HepG2 (cell line): ENCODE data around the gene GPHN. TPM values are rescaled to one million over a fixed set of nuclear protein-coding genes. Genes with fewer than 3 reads are reported as not detected.
A peak's percentile ranks its signal among the peaks of the same experiment; 100 is the strongest.

Experiments used
- KMT2B ChIP-seq: IDR thresholded peaks from 2 replicates; pipeline ENCODE4 v1.6.1; 2016; ENCODE audit warnings: missing genetic modification reagents, missing compliant biosample characterization
- NPAS2 ChIP-seq: sonication (generic); formaldehyde crosslinking; IDR thresholded peaks from 2 replicates; pipeline ENCODE4 v1.8.0; 2022; ENCODE audit warnings: mild to moderate bottlenecking, missing genetic modification reagents, borderline replicate concordance
- SRY ChIP-seq: sonication (generic); formaldehyde crosslinking; IDR thresholded peaks from 2 replicates; pipeline ENCODE4 v1.8.0; 2022; ENCODE audit warnings: mild to moderate bottlenecking, missing genetic modification reagents
- SUZ12 ChIP-seq: fragments of 150-350 bp; IDR thresholded peaks from 2 replicates; pipeline ENCODE4 v1.6.1; 2014; ENCODE audit warnings: low read depth, low read length
- TOE1 ChIP-seq: sonication (generic); formaldehyde crosslinking; IDR thresholded peaks from 2 replicates; pipeline ENCODE4 v1.4.0; 2020; ENCODE audit warnings: mild to moderate bottlenecking, missing genetic modification reagents
- TSC22D2 ChIP-seq: sonication (generic); formaldehyde crosslinking; IDR thresholded peaks from 2 replicates; pipeline ENCODE4 v1.5.1; 2020; ENCODE audit warnings: missing genetic modification reagents, mild to moderate bottlenecking, borderline replicate concordance
- ZBTB7B ChIP-seq: sonication (generic); formaldehyde crosslinking; IDR thresholded peaks from 2 replicates; pipeline ENCODE4 v1.4.0; 2020; ENCODE audit warnings: missing genetic modification reagents
- ZKSCAN5 ChIP-seq: sonication (generic); formaldehyde crosslinking; IDR thresholded peaks from 2 replicates; pipeline ENCODE4 v1.5.1; 2020; ENCODE audit warnings: mild to moderate bottlenecking, missing genetic modification reagents
- ZNF12 ChIP-seq: sonication (generic); formaldehyde crosslinking; IDR thresholded peaks from 2 replicates; pipeline ENCODE4 v1.5.0; 2020; ENCODE audit warnings: missing genetic modification reagents
- ZNF17 ChIP-seq: sonication (generic); formaldehyde crosslinking; IDR thresholded peaks from 2 replicates; pipeline ENCODE4 v1.5.0; 2020; ENCODE audit warnings: mild to moderate bottlenecking, missing genetic modification reagents
- ZNF205 ChIP-seq: IDR thresholded peaks from 2 replicates; pipeline ENCODE4 v1.6.1; 2018; ENCODE audit warnings: missing biosample characterization, missing genetic modification reagents
- ZNF556 ChIP-seq: sonication (generic); formaldehyde crosslinking; IDR thresholded peaks from 2 replicates; pipeline ENCODE4 v1.4.0; 2020; ENCODE audit warnings: mild to moderate bottlenecking, missing genetic modification reagents, borderline replicate concordance
- ZNF577 ChIP-seq: sonication (generic); formaldehyde crosslinking; IDR thresholded peaks from 2 replicates; pipeline ENCODE4 v1.4.0; 2020; ENCODE audit warnings: mild to moderate bottlenecking, low read depth, missing genetic modification reagents, borderline replicate concordance
- ZNF605 ChIP-seq: sonication (generic); formaldehyde crosslinking; IDR thresholded peaks from 2 replicates; pipeline ENCODE4 v1.8.0; 2022; ENCODE audit warnings: mild to moderate bottlenecking, missing genetic modification reagents
- ZNF724P ChIP-seq: sonication (generic); formaldehyde crosslinking; IDR thresholded peaks from 2 replicates; pipeline ENCODE4 v1.8.0; 2022; ENCODE audit warnings: missing genetic modification reagents, borderline replicate concordance
- ZNF83 ChIP-seq: sonication (generic); formaldehyde crosslinking; IDR thresholded peaks from 2 replicates; pipeline ENCODE4 v1.4.0; 2020; ENCODE audit warnings: missing genetic modification reagents, mild to moderate bottlenecking, borderline replicate concordance
- polyA plus RNA-seq, 8 experiments: library from polyadenylated mRNA; depleted of rRNA in 3 of 8; stranded (reverse) in 7 of 8; unstranded in 1 of 8; fragments of >200 nt; fragmentation: Illumina TruSeq in 4 of 8; extraction: Trizol in 4 of 8; gene quantifications; 2 replicates each; pipeline versions ENCODE4 v1.2.1 to v1.2.3, GENCODE V29; 2011 to 2016; ENCODE audit warnings: low read depth in 4 of 8, missing spikeins in 1 of 8, mixed read lengths in 1 of 8; ENCODE audit not compliant: insufficient read depth in 1 of 8
- total RNA-seq, 5 experiments: library from RNA; depleted of rRNA; stranded (reverse); fragments of >200 nt; fragmentation: Illumina TruSeq; extraction: Trizol; gene quantifications; 2 replicates each; pipeline ENCODE4 v1.2.3, GENCODE V29; 2016; ENCODE audit warnings: low read depth in 1 of 5
- TF ChIP-seq, protein P1 (sequence below): sonication (generic); formaldehyde crosslinking; IDR thresholded peaks from 2 replicates; pipeline ENCODE4 v1.5.0; 2020; ENCODE audit warnings: missing genetic modification reagents, mild to moderate bottlenecking, borderline replicate concordance
- TF ChIP-seq, protein P2 (sequence below): sonication (generic); formaldehyde crosslinking; IDR thresholded peaks from 2 replicates; pipeline ENCODE4 v1.4.0; 2020; ENCODE audit warnings: mild to moderate bottlenecking, missing genetic modification reagents

The GPHN gene
- total and polyA plus RNA-seq, 2 of the 13 experiments (the other 11 are each of a cell fraction or from before 2014, with no cell fraction given) = 12.7 to 19.2 TPM

DNA sequence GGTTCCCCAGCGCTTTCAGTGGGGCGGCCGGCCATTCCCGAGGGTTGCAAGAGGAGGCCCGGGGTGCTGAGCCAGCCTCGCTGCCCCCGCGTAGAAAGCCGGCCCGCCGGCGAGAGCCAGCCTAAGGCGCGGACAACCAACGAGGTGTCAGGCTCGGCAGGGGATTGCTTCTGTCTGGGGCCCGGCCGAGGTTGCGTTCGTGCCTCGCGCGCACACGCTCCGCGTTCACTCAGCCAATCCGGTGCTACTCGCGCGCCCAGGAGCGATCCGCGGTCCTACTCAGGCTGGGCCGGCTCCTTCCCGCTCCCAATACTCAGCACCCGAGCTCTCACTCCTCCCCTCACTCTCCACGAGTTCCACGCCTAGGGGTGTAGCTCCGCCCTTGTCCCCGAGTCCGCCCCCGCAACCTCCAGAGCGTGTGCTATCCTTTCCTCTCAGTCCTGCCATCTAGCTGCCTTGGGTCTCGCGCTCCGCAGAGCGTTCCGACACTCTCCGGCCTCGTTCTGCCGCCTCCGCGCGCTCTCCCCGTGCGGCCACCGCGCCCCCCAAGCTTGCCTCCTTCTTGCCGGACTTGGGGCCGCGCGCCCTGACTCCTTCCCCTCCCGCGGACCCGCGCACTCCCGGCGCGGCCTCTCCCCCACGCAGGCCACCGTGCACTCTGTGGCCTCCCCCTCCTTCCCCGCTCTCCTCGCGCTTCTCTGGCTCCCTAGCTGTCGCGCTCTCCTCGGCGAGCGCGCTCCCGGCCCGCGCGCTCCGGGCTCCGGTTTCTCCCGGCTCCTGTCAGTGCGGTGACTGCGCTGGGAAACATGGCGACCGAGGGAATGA, at the start of gene GPHN (continued):
- TF ChIP-seq, protein P1, sequence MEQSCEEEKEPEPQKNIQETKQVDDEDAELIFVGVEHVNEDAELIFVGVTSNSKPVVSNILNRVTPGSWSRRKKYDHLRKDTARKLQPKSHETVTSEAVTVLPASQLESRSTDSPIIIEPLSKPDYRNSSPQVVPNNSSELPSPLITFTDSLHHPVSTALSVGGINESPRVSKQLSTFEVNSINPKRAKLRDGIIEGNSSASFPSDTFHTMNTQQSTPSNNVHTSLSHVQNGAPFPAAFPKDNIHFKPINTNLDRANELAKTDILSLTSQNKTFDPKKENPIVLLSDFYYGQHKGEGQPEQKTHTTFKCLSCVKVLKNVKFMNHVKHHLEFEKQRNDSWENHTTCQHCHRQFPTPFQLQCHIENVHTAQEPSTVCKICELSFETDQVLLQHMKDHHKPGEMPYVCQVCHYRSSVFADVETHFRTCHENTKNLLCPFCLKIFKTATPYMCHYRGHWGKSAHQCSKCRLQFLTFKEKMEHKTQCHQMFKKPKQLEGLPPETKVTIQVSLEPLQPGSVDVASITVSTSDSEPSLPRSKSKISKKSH (CRISPR knock-in tag) = peak; percentile 66; the same call in 1 of the 2 replicates
- no peak; the same call in 1 of the 2 replicates for TF ChIP-seq ZNF605 (CRISPR knock-in tag)
- no peak; the same call in 1 of the 2 replicates for TF ChIP-seq ZNF556 (CRISPR knock-in tag)
- no peak for TF ChIP-seq ZNF83 (CRISPR knock-in tag)
- TF ChIP-seq TSC22D2 = peak; percentile 49; the same call in 1 of the 2 replicates
- peak; percentile 99 for TF ChIP-seq KMT2B (CRISPR knock-in tag)
- TF ChIP-seq ZNF12 (CRISPR knock-in tag) = no peak
- peak; percentile 79 for TF ChIP-seq ZNF205 (CRISPR knock-in tag)
- TF ChIP-seq, protein P2, sequence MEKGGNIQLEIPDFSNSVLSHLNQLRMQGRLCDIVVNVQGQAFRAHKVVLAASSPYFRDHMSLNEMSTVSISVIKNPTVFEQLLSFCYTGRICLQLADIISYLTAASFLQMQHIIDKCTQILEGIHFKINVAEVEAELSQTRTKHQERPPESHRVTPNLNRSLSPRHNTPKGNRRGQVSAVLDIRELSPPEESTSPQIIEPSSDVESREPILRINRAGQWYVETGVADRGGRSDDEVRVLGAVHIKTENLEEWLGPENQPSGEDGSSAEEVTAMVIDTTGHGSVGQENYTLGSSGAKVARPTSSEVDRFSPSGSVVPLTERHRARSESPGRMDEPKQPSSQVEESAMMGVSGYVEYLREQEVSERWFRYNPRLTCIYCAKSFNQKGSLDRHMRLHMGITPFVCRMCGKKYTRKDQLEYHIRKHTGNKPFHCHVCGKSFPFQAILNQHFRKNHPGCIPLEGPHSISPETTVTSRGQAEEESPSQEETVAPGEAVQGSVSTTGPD (CRISPR knock-in tag) = no peak
- no peak for TF ChIP-seq NPAS2 (CRISPR knock-in tag)
- no peak for TF ChIP-seq ZKSCAN5
- peak; percentile 42 for TF ChIP-seq ZBTB7B (CRISPR knock-in tag)
- no peak; the same call in none of the 2 replicates for TF ChIP-seq SRY (CRISPR knock-in tag)
- no peak for TF ChIP-seq SUZ12
- TF ChIP-seq ZNF724P (CRISPR knock-in tag) = peak; percentile 85; the same call in 1 of the 2 replicates
- 0 out of 2 replicates have a peak, but pooled peaks have one; percentile 84 for TF ChIP-seq TOE1
- no peak for TF ChIP-seq ZNF17
- no peak for TF ChIP-seq ZNF577 (CRISPR knock-in tag)
